Stimulated activated naive CD4-positive, alpha-beta T cell treated with Interleukin-2 at 50 U/mL for 16 hours (primary cell): ENCODE measurements around the gene OR8D1.
"Not testable (repeated sequence)": the region's sequence is repeated elsewhere in the genome, so short reads cannot be mapped to it uniquely, and the experiment has no call there.

Experiments
- DNase-seq: peaks from one replicate; lab custom pipeline; 2025; lab: John Stamatoyannopoulos, UW

Gene OR8D1

DNA sequence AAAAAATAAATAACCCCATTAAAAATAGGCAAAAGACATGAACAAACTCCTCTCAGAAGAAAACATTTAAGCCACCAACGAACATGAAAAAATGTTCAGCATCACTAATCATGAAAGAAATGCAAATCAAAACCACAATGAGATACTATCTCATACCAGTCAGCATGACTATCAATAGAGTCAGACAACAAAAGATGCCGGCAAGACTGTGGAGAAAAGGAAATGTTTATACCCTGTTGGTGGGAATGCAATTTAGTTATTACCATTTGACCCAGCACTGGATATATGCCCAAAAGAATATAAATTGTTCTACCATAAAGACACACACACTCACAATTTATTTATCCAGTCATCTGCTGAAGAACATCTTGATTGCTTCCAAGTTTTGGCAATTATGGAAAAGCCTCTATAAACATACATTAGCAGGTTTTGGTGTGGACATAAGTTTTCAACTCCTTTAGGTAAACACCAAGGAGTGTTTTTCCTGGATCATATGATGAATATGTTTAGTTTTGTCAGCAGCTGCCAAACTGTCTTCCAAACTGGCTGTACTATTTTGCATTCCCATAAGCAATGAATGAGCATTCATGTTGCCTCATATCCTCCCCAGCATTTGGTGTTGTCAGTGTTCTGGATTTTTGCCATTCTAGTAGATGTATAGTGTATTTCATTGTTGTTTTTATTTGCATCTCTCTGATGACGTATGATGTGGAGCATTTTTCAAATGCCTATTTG is 28.0 kb downstream of the OR8D1 start:
- no peak for DNase-seq

DNA sequence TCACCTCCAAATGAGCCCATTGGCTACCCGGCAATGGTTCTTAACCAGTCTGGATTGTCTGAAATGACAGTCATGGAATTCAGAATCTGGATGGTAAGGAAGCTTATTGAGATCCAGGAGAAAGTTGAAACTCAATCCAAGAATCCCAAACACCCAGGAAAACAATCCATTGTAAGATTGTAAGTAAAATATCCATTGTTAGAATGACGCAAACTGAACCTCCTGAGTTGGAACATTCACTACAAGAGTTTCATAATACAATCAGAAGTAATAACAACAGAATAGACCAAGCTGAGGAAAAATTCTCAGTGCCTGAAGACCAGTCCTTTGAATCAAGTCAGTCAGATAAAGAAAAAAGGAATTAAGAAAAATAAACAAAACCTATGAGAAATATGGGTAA is 35.5 kb downstream of the OR8D1 start:
- DNase-seq = no peak

DNA sequence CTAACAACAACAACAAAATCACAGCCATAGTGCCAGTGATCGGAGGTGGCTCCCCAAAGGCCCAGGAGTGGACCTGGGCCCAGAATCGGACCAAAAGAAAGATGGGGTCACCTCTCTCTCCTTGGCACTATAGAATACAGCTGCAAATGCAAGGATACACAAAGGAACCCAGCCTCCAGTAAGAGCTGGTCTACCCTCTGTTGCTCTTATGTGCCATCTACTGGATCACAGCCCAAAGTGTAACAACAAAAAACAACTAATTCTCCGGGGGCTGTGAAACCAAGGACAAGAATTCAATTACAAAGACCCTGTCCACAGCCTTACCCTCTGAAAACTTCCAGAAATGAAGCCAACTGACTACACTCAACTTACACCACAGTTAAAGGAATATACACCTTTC is 35.9 kb downstream of the OR8D1 start:
- DNase-seq = no peak

DNA sequence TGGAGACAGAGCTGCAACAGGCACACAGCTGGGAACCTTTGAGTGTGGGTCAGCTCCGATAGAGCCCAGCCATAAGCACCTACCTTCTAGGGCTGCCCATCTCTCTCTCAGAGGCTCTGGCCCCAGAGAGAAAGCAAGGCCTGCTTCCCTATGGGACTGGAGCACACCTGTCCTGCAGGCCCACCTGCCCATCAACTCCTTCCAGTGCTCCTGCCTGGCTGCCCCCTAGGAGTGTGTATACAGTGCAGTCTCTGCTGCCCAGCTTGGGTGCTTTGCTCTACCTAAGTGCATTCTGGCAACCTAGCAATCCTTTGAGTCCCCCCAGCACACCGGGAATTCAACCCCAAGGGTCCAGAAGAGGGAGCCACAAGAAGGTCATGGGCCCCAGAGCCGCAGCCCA is 36.5 kb downstream of the OR8D1 start:
- DNase-seq = no peak

- no peak for DNase-seq
These were observed 37.7 kb downstream of the OR8D1 start for GRCh38 chr11:124276081-124276480.

DNA sequence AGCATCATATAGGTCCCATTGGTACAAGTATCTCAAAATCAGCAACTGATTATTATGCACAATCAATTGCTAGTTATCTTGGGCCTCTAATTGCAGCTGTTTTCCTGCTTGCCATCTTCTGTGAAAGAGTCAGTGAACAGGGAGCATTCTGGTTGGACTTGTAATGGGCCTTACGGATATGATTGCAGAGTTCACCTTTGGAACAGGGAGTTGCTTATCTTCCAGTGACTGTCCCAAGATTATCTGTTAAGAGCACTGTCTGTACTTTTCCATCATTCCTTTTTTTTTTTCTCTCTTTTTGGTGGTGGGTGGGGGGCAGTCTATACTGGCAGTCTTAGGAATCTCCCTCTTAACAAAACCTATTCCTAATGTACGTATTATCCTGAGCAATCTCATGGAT is 39.7 kb downstream of the OR8D1 start:
- DNase-seq = no peak

DNA sequence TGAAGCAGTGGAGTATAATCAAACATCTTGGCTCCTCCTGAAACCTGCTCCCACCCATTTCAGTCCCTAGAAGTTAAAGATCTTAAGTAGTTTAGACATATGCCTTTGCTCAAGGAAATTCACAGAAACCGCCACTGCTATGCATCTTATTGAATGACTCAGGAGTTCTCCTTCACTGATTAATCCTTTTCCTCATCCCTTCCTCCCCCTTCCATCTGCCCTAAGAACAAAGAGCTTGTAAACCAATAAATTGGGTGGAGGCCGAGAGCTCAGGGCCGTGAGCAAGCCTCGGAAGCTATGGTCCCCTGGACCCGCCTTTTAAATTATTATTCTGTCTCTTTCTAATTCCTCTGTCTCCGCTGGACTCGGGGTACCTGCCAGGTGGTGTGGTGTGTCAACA is 42.9 kb downstream of the OR8D1 start:
- DNase-seq = not testable (repeated sequence)

- DNase-seq = not testable (repeated sequence)
These were observed 48.7 kb downstream of the OR8D1 start for GRCh38 chr11:124265041-124265440.

- DNase-seq = no peak
These were observed 57.7 kb downstream of the OR8D1 start, which contains the start of gene OR8G5 for GRCh38 chr11:124256076-124256475. OR8G5 (plus strand) TSS chr11:124256376; CDS start chr11:124264932, 8,556 bp downstream.
